GM12875 (cell line): ENCODE data around the gene MAST2.

Source experiments
- H3K4me3 ChIP-seq: one replicate; pipeline ENCODE4 v1.5.1; 2011; ENCODE audit warnings: low read depth, low read length, control low read depth
- TF ChIP-seq, protein P1 (sequence below): IDR thresholded peaks from 2 replicates; pipeline ENCODE4 v1.5.1; 2011; ENCODE audit warnings: low read depth, mild to moderate bottlenecking, control low read depth, inconsistent platforms, low read length, moderate library complexity, borderline replicate concordance; ENCODE audit not compliant: insufficient read depth

Gene MAST2

DNA sequence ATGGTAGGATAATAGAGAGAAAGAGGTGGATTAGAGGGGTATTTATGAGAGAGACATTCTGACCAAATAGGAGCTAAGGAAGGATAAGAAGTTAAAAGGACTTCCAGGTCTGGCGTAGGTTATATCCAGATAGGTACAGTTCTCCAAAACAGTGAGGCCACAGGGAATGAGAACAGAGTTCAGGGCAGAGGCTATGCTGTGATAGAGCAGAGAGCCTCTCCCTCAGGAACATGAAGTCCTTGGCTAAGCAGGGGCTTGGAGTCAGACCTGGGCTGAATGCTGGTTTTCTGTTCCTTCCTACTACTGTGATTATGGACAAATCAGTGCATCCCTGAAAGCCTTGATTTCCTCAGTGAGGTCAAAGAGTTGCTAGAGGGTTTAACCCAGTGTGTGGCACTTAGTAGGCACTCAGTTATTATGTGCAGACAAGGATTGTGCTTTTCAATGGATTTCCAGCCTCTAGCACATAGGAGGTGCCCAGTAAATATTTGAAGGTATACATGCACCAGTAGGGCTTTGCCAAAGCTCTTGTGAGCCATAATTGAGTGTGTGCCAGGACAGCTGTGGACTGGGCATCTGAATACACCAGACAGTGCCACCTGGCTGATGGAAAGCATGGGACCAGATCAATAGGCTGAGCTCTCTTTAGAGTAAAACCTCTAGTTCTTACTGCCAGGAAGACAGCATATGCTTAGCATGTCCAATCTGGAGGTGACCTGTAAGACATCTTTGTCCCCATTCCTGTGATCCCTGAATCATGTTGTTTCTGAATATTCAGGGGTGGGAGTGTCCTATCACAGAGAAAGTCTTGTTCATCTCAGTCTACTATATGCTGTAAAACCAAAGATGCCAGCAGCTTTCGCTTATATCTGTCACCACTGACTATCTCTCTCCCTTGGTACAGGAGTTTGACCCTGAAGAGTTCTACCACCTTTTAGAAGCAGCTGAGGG is 217.9 kb downstream of the MAST2 start:
- no peak overlapping the region for H3K4me3 ChIP-seq
- TF ChIP-seq, protein P1, sequence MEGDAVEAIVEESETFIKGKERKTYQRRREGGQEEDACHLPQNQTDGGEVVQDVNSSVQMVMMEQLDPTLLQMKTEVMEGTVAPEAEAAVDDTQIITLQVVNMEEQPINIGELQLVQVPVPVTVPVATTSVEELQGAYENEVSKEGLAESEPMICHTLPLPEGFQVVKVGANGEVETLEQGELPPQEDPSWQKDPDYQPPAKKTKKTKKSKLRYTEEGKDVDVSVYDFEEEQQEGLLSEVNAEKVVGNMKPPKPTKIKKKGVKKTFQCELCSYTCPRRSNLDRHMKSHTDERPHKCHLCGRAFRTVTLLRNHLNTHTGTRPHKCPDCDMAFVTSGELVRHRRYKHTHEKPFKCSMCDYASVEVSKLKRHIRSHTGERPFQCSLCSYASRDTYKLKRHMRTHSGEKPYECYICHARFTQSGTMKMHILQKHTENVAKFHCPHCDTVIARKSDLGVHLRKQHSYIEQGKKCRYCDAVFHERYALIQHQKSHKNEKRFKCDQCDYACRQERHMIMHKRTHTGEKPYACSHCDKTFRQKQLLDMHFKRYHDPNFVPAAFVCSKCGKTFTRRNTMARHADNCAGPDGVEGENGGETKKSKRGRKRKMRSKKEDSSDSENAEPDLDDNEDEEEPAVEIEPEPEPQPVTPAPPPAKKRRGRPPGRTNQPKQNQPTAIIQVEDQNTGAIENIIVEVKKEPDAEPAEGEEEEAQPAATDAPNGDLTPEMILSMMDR: no peak

DNA sequence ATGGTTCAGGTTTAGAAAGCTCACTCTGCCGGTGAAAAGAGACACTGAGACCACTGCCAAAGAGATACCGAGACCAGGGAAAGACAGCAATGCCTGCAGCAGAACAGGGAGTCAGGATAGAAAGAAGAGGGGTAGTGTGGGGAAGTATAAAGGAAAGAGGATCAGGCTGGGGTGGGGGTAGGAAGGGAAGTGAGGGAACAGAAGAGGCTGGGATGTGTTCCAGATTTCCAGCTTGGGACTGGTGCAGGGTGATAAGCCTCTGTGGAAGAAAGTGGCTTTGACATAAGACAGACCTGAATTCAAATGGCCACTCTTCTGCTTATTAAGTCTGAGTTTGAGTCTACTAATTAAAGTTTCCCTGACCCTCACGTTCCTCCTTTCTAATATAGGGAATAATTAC is 223.1 kb downstream of the MAST2 start:
- TF ChIP-seq, protein P1: no peak
- no peak overlapping the region for H3K4me3 ChIP-seq

DNA sequence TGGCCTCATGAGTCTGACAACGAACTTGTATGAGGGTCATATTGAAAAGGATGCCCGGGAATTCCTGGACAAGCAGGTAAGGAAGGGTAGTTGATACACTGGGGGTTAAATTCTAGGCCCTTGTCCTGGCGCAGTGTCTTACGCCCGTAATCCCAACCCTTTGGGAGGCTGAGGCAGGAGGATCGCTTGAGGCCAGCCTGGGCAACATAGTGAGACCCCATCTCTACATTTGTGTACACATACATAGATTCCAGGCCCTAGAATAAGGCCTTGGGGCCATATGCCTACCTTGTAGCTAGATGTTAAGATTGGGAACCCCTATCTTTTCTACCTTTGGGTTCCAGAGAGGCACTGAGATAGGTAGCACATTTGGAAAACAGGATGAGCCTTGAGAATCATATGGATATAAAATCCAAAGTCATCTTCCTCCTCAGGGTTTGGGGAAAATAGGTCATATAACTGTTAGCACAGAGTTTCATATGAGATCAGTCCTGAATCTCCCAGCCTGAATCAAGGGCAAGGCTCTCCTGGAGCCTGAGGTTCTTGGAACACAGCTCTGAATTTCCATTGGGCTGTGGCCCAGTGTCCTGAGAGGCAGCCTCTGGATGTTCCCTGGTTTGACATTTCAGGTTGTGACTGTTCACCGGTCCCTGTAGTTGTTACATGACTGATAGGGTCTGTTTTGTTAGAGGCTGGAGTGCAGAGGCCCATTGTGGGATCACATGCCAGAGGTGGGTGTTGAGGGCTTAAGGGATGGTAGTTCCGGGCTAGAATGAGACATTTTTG is 224.6 kb downstream of the MAST2 start:
- TF ChIP-seq, protein P1: no peak
- no peak overlapping the region for H3K4me3 ChIP-seq

DNA sequence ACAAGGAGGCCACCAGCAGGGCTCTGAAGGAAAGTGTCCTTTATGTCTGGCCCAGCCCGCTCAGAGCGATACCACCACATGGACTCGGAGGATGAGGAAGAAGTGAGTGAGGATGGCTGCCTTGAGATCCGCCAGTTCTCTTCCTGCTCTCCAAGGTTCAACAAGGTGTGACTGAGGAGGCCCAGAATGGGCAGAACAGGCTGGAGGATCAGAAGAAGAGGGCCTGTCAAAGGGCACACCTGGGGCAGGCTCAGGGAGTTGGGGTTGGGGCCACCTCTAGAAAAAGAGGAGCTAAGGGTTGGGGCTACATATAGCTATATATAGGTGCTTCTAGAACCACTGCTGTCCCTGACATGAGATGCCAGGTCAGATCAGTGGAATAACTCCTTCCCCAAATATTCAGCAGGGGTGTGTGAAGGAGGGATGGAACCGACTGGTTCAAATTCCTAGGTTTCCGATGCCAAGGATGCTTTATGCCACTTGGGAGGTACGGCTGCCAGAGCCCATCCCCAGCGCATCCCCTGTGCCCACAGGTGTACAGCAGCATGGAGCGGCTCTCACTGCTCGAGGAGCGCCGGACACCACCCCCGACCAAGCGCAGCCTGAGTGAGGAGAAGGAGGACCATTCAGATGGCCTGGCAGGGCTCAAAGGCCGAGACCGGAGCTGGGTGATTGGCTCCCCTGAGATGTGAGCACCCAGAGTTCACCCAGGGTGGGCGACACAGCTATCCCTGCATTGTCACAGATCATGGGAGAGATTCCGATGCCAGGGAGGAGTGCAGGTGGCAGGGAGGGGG is 226.9 kb downstream of the MAST2 start:
- TF ChIP-seq, protein P1: no peak
- H3K4me3 ChIP-seq: no peak overlapping the region

DNA sequence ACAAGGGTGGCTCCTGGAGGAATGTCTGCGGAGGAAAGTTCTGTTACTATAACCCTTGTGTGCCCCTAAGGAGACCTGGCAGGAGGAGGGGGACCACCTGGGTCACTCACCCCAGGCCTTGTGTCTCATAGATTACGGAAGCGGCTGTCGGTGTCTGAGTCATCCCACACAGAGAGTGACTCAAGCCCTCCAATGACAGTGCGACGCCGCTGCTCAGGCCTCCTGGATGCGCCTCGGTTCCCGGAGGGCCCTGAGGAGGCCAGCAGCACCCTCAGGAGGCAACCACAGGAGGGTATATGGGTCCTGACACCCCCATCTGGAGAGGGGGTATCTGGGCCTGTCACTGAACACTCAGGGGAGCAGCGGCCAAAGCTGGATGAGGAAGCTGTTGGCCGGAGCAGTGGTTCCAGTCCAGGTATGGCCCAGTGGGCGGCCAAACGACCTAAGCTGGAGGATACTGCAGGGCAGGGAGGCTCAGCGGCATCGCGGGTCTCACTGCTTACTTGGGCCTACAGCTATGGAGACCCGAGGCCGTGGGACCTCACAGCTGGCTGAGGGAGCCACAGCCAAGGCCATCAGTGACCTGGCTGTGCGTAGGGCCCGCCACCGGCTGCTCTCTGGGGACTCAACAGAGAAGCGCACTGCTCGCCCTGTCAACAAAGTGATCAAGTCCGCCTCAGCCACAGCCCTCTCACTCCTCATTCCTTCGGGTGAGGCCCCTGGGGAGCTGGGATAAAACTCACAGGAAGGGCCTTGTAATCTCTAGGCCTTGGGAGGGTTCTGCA is 227.7 kb downstream of the MAST2 start:
- no peak overlapping the region for H3K4me3 ChIP-seq
- TF ChIP-seq, protein P1: no peak
